AG10803 (cell line): Measurements from ENCODE around the gene CAMSAP2.

Experiments used
- DNase-seq: peaks from one replicate; pipeline ENCODE4 v3.0.0; 2010; ENCODE audit warnings: low read depth
- H3K4me3 ChIP-seq: 2 replicates; pipeline ENCODE4 v1.5.1; 2011; ENCODE audit warnings: mild to moderate bottlenecking, low read length, control low read depth
- CTCF ChIP-seq: conservative IDR thresholded peaks from 2 replicates; pipeline ENCODE4 v1.5.1; 2011; ENCODE audit warnings: mild to moderate bottlenecking, low read length, control low read depth, inconsistent platforms

CAMSAP2 gene

GRCh38 chr1:200883118-200883517, 144.4 kb downstream of the CAMSAP2 start:
- TF ChIP-seq CTCF = no peak
- no peak for DNase-seq

DNA sequence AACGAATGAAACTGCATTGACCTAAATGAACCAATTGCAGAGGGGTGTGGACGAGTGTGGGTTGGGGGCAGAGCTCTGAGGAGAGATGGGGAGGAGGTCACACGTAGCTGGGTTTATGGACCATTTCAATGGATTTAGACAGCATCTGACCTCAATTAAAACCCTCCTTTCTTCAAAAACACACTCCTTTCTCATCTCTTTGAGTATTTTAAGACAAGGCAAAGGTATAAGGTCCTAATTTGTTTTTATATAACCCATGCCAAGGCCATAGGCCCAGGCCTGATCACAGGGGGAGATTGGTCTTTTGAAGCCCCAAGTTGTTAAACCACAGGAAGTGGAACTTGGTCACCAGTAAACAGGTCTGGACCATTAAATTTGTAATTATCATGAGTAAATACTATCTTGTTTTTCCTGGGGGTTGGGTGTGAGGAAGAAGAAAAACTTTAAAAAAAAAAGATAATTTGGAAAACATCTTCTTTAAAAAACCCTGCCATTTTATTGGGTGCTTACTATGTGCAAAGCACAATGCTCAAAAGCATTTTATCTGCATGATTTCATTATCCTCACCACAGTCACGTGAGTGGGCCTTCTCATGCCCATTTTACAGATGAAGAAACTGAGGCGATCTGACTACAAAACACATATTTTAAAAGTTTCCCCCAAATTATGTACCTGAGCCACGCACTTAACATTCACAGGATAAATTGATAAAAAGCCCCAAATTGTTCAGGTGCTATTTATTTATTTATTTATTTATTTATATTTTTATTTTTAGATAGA, 147.1 kb downstream of the CAMSAP2 start:
- TF ChIP-seq CTCF = no peak
- H3K4me3 ChIP-seq = no peak overlapping the region
- DNase-seq = no peak

More at GRCh38 chr1:200883118-200883517, 144.4 kb downstream of the CAMSAP2 start:
- no peak overlapping the region for H3K4me3 ChIP-seq

DNA sequence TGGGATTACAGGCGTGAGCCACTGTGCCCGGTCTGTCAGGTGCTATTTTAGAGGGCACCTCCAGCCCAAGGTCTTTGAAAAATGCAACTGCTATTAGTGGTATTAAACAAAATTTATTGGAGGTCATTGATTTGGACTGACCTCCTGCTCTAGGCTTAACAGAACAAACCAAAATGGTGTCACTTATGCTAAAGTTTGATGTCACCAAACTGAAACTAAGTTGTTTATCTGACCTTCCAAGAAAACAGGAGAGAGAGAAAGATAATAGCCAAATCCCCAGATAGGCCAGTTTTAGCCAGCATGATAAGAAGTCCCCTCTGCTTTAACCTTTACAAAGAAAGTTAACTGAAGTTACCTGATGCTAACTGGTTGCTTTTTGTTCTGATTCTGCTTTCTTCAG, 147.9 kb downstream of the CAMSAP2 start:
- DNase-seq = no peak
- TF ChIP-seq CTCF = no peak
- no peak overlapping the region for H3K4me3 ChIP-seq

DNA sequence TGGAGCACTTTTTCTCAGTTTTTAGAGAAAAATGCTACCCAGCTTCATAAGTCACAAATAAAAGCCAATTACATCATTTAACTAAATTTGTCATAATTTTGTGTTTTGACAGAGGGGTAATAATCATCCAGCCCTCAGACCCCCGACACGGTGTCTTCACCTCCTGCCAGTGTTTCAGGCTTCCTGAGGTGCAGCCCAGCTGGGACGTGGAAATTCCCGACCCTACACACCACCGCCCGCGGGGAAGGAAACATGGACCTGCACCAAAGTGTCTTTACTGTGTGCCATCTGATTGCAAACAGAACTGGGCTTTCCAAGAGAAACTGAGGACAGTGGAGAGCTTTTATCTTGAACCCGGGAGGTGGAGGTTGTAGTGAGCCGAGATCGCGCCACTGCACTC, 148.3 kb downstream of the CAMSAP2 start:
- TF ChIP-seq CTCF = no peak
- no peak for DNase-seq
- H3K4me3 ChIP-seq = no peak overlapping the region

DNA sequence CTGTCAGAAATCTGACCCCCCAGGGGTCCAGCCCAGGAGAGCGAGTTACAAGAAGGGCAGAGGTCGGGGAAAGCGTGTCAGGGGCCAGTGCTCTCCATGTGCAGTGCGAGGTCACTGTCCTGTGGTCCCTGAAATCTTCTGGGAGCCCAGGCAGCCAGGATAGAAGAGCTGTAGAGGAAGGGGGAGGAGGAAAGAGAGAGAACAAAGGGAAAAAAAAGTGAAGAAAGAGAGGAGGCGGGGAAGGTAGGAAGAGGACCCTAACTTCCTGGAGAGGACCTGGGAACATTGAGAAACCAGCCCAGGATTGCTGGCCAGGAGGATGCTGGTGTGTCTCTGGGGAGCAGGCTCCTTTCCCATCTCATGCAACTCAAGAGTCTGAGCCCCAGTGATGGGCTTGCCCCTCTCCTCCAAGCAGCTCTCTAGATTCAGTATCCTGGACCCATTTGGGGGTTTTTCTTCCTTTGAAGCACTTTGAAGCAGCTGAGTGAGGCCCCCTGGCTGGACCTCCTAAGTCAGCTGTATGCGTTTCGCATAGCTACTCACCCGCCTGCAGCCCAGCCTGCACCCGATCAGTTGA, 149.2 kb downstream of the CAMSAP2 start:
- TF ChIP-seq CTCF = no peak
- H3K4me3 ChIP-seq = no peak overlapping the region
- DNase-seq = no peak

DNA sequence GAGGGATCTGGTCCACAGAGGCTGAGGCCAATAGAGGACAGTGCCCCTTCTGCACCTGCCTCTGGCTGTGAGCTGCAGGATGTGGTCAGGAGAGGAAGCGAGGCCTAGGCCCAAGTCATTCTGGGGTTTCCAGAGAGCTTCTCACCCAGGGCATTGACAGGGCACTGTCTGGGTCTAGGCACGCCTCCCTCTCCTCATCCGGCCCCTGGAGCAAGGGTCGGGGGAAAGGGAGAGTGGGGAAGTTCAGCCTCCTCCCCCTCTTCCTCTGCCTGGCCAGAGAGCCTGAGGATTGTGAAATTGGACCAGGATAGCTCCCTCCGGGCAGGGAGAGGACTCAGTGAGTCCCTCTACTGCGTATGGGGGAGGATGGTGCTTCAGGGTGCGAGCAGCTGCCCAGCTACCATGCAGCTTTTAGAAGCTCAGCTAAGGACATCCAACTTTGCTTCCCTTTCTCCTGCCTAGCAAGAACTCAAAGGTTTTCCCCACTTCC, 149.7 kb downstream of the CAMSAP2 start:
- no peak overlapping the region for H3K4me3 ChIP-seq
- TF ChIP-seq CTCF = no peak
- DNase-seq = no peak

DNA sequence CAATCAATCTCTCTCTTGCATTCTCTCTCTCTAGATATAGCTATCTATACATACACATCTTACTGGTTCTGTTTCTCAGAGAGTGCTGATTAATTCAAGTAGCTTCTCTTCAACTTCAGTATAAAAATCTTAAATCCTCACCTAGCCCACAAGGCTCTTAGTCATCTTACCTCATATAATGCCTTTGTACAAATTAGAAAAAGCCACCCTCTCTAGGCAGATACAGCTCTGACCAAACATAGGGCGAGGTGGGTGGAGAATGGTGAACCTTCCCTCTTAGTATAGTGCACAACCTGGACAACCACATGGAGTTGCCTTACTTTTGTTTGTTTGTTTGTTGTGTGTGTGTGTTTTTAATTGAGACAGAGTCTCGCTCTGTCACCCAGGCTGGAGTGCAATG, 150.9 kb downstream of the CAMSAP2 start:
- TF ChIP-seq CTCF = no peak
- DNase-seq = no peak
- H3K4me3 ChIP-seq = no peak overlapping the region
